Neural crest cell (in vitro differentiated cells): ENCODE results near the gene HECTD1. TPM values are rescaled to one million over a fixed set of nuclear protein-coding genes. Genes with fewer than 3 reads are reported as not detected.
"Not testable (repeated sequence)": the region's sequence is repeated elsewhere in the genome, so short reads cannot be mapped to it uniquely, and the experiment has no call there.

Experiments used
- DNase-seq: peaks from one replicate; pipeline ENCODE4 v3.0.0; 2021; ENCODE audit warnings: low read depth, mixed read lengths, low spot score
- H3K27ac Mint-ChIP-seq: one replicate; pipeline ENCODE4 v1.8.0; 2021; ENCODE audit warnings: mild to moderate bottlenecking, mixed read lengths; ENCODE audit not compliant: unreplicated experiment
- H3K27me3 Mint-ChIP-seq: 2 replicates; pipeline ENCODE4 v1.8.0; 2021; ENCODE audit warnings: low read depth, mild to moderate bottlenecking, mixed read lengths
- H3K36me3 Mint-ChIP-seq: 2 replicates; pipeline ENCODE4 v1.8.0; 2021; ENCODE audit warnings: low read depth, mild to moderate bottlenecking, mixed read lengths
- H3K4me1 Mint-ChIP-seq: 2 replicates; pipeline ENCODE4 v1.8.0; 2021; ENCODE audit warnings: mixed read lengths
- H3K4me3 Mint-ChIP-seq: one replicate; pipeline ENCODE4 v1.8.0; 2021; ENCODE audit warnings: mild to moderate bottlenecking, mixed read lengths
- H3K9me3 Mint-ChIP-seq: 2 replicates; pipeline ENCODE4 v1.8.0; 2021; ENCODE audit warnings: mixed read lengths
- CTCF ChIP-seq: fragments of 200-600 bp; sonication (generic); conservative IDR thresholded peaks from 2 replicates; pipeline ENCODE4 v1.5.0; 2021; ENCODE audit warnings: antibody characterized with exemption, mild to moderate bottlenecking
- total RNA-seq: library from RNA; stranded (reverse); gene quantifications from 2 replicates; pipeline ENCODE4 v1.2.1, GENCODE V29; 2021

The HECTD1 gene
- total RNA-seq, 1 donor from 2014 or later = 152 TPM

DNA sequence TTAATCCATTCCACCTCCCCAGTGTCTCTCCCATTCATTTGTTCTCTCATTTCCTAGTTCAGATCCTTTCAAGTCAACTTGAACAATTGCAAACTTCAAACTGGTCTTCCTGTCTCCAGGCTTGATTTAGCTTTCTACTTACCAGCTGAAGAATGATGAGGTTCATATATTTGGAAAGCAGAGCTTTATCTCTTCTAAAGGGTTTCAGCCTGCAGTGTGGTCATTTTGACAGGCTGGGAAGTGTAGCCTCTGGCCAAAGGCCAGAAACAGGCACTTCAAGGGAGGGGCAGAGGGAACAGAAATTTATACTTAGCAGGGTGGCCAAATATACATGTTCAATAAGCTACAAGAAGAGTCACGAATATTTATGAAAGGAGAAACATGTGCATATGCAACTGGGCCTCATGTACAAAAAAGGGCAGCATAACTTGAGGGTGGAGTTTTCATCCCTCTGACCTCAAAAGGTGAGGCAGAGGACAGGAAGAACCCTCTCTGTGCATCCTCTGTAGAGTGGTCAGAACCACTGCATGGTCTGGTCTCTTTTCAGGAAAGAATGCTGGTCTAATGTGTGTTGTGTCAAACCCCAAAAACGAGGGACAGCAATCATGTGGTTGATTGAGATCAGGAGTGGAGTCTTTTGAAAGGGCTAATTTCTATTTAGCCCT lies 34.0 kb upstream of the HECTD1 start:
- H3K36me3 Mint-ChIP-seq = no peaks in the 10 kb centered on the region
- H3K4me3 Mint-ChIP-seq = no peak overlapping the region
- H3K27ac Mint-ChIP-seq = no peak overlapping the region
- no peak for DNase-seq
- H3K9me3 Mint-ChIP-seq = no peaks in the 10 kb centered on the region
- no peaks in the 10 kb centered on the region for H3K27me3 Mint-ChIP-seq
- TF ChIP-seq CTCF = no peak
- no peaks in the 10 kb centered on the region for H3K4me1 Mint-ChIP-seq

DNA sequence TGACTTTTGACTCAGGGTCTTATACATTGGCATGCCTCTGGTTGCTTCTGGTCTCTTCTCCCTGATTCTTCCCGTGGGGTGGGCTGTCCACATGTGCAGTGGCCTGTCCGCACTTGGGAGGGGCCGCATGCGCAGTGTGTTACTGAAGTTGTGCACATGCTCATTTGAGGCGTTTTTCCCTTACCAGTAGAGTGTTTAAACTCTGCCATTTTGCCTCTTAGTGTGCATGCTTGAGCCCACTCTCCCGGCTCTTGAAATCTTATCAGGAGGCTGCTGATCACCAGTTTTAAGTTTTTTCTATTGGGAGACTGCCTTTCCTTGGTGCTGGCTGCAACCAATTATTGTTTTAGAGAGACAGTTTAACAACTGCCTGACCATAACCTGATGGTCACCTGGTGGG lies 32.1 kb upstream of the HECTD1 start:
- no peak for TF ChIP-seq CTCF
- Mint-ChIP-seq H3K9me3 (no peaks in the 10 kb centered on the region), H3K36me3 (no peaks in the 10 kb centered on the region), H3K4me1 (no peaks in the 10 kb centered on the region), H3K4me3 (no peak overlapping the region), H3K27me3 (no peaks in the 10 kb centered on the region), H3K27ac (no peak overlapping the region)
- no peak for DNase-seq

- H3K4me1 Mint-ChIP-seq = no peaks in the 10 kb centered on the region
- H3K27me3 Mint-ChIP-seq = no peaks in the 10 kb centered on the region
- no peak overlapping the region for H3K4me3 Mint-ChIP-seq
- H3K9me3 Mint-ChIP-seq = no peaks in the 10 kb centered on the region
- no peak for TF ChIP-seq CTCF
- DNase-seq = no peak
- H3K36me3 Mint-ChIP-seq = no peaks in the 10 kb centered on the region
- no peak overlapping the region for H3K27ac Mint-ChIP-seq
Observed at GRCh38 chr14:31235462-31235861, 27.9 kb upstream of the HECTD1 start.

DNA sequence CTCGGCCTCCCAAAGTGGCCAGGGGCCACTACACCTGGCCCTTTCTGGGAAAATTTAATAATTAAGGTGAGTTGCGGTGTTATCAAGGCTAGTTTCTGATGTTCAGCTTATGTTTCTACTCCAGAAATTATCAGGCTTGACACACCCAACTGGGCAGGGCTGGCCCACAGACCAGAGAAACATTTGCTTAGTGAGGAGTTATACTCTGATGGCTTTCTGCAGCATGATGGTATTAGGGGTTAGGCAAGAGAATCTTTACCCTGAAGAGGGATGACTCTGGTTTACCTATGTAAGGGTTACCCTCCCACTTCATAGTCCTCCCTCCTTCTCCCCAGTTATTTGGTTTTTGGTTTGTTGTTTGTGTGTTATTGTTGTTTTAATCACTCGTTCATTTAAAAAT lies 24.5 kb upstream of the HECTD1 start:
- H3K4me1 Mint-ChIP-seq = peaks cover 6% of the 10 kb centered on the region
- H3K27me3 Mint-ChIP-seq = no peaks in the 10 kb centered on the region
- DNase-seq = no peak
- H3K27ac Mint-ChIP-seq = no peak overlapping the region
- H3K9me3 Mint-ChIP-seq = no peaks in the 10 kb centered on the region
- no peak for TF ChIP-seq CTCF
- no peak overlapping the region for H3K4me3 Mint-ChIP-seq
- no peaks in the 10 kb centered on the region for H3K36me3 Mint-ChIP-seq

- not testable (repeated sequence) for H3K4me1 Mint-ChIP-seq
Observed at GRCh38 chr14:31231272-31231671, 23.7 kb upstream of the HECTD1 start.

GRCh38 chr14:31230573-31230958 lies 23.0 kb upstream of the HECTD1 start:
- Mint-ChIP-seq H3K27ac (no peak overlapping the region), H3K9me3 (no peaks in the 10 kb centered on the region), H3K4me3 (no peak overlapping the region), H3K36me3 (no peaks in the 10 kb centered on the region), H3K27me3 (no peaks in the 10 kb centered on the region), H3K4me1 (peaks cover 6% of the 10 kb centered on the region)
- DNase-seq = no peak
- TF ChIP-seq CTCF = no peak

More at GRCh38 chr14:31231272-31231671, 23.7 kb upstream of the HECTD1 start:
- not testable (repeated sequence) for H3K27ac Mint-ChIP-seq, DNase-seq, H3K36me3 Mint-ChIP-seq, H3K4me3 Mint-ChIP-seq, H3K27me3 Mint-ChIP-seq, H3K9me3 Mint-ChIP-seq
